ENCODE data around the gene ROBO1. TPM values are rescaled to one million over a fixed set of nuclear protein-coding genes. Genes with fewer than 3 reads are reported as not detected.

Gene ROBO1
- total RNA-seq, 2 donors from 2014 or later: 7.6 to 19.7 TPM

GRCh38 chr3:78798266-78798832, 969.4 kb downstream of the ROBO1 start:
- TF ChIP-seq CTCF (IDR thresholded peaks at IDR 0.05): no peak
- no peaks in the 10 kb centered on the region for H3K9me3 ChIP-seq
- H3K27me3 ChIP-seq: no peaks in the 10 kb centered on the region
- no peaks in the 10 kb centered on the region for H3K4me1 ChIP-seq
- no peaks in the 10 kb centered on the region for H3K36me3 ChIP-seq
- H3K4me3 ChIP-seq: no peak overlapping the region
- H3K27ac ChIP-seq: no peak overlapping the region
- no peak for DNase-seq (ENCODE audit: low spot score)

DNA sequence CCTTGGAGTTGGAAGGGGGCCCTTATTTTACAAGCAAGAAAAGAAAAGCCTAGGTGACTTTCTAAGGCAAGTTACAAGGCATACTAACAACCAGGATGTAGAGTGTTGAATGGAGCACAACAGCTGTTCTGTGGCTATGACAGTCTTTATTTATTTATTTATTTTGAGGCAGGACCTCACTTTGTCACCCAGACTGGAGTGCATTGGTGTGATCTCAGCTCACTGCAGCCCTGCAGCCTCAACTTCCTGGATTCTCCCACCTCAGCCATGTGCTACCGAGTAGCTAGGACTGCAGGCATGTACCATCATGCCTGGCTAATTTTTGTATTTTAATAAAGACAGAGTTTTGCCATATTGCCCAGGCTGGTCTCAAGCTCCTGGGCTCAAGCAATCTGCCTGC, 973.4 kb downstream of the ROBO1 start:
- no peaks in the 10 kb centered on the region for H3K27me3 ChIP-seq
- H3K9me3 ChIP-seq: no peaks in the 10 kb centered on the region
- H3K4me1 ChIP-seq: no peaks in the 10 kb centered on the region
- H3K36me3 ChIP-seq: no peaks in the 10 kb centered on the region
- TF ChIP-seq CTCF (IDR thresholded peaks at IDR 0.05): no peak
- no peak overlapping the region for H3K27ac ChIP-seq
- H3K4me3 ChIP-seq: no peak overlapping the region
- DNase-seq (ENCODE audit: low spot score): no peak

GRCh38 chr3:78792733-78793132, 975.1 kb downstream of the ROBO1 start:
- Histone ChIP-seq H3K27ac (no peak overlapping the region), H3K36me3 (no peaks in the 10 kb centered on the region), H3K4me1 (no peaks in the 10 kb centered on the region), H3K4me3 (no peak overlapping the region), H3K9me3 (no peaks in the 10 kb centered on the region), H3K27me3 (no peaks in the 10 kb centered on the region)
- no peak for TF ChIP-seq CTCF (IDR thresholded peaks at IDR 0.05)
- DNase-seq (ENCODE audit: low spot score): no peak

- no peak for TF ChIP-seq CTCF (IDR thresholded peaks at IDR 0.05)
These were observed 975.6 kb downstream of the ROBO1 start for GRCh38 chr3:78792212-78792611.

GRCh38 chr3:78791753-78792152, 976.0 kb downstream of the ROBO1 start:
- TF ChIP-seq CTCF (IDR thresholded peaks at IDR 0.05): no peak
- H3K4me3 ChIP-seq: no peak overlapping the region
- no peak for DNase-seq (ENCODE audit: low spot score)
- H3K4me1 ChIP-seq: no peaks in the 10 kb centered on the region
- no peaks in the 10 kb centered on the region for H3K36me3 ChIP-seq
- H3K9me3 ChIP-seq: no peaks in the 10 kb centered on the region
- no peak overlapping the region for H3K27ac ChIP-seq
- H3K27me3 ChIP-seq: no peaks in the 10 kb centered on the region

More at GRCh38 chr3:78792212-78792611, 975.6 kb downstream of the ROBO1 start:
- H3K36me3 ChIP-seq: no peaks in the 10 kb centered on the region
- no peak overlapping the region for H3K27ac ChIP-seq
- H3K9me3 ChIP-seq: no peaks in the 10 kb centered on the region
- DNase-seq (ENCODE audit: low spot score): no peak
- H3K4me1 ChIP-seq: no peaks in the 10 kb centered on the region
- no peak overlapping the region for H3K4me3 ChIP-seq
- no peaks in the 10 kb centered on the region for H3K27me3 ChIP-seq

- no peak for DNase-seq (ENCODE audit: low spot score)
- Histone ChIP-seq H3K9me3 (no peaks in the 10 kb centered on the region), H3K27ac (no peak overlapping the region), H3K36me3 (no peaks in the 10 kb centered on the region), H3K4me3 (no peak overlapping the region), H3K27me3 (no peaks in the 10 kb centered on the region), H3K4me1 (no peaks in the 10 kb centered on the region)
- no peak for TF ChIP-seq CTCF (IDR thresholded peaks at IDR 0.05)
These were observed 979.0 kb downstream of the ROBO1 start for GRCh38 chr3:78788839-78789238.

Data from right atrium auricular region (tissue), 2 donors.